ENCODE measurements around the gene TNPO1. TPM values are rescaled to one million over a fixed set of nuclear protein-coding genes. Genes with fewer than 3 reads are reported as not detected.
A peak's percentile ranks its signal among the peaks of the same experiment; 100 is the strongest.

Gene TNPO1
- 100 to 1,000 TPM in 3 of 4 donors, 10 to 100 TPM in 1; 96.8 to 130 (median 111) TPM for total RNA-seq

DNA sequence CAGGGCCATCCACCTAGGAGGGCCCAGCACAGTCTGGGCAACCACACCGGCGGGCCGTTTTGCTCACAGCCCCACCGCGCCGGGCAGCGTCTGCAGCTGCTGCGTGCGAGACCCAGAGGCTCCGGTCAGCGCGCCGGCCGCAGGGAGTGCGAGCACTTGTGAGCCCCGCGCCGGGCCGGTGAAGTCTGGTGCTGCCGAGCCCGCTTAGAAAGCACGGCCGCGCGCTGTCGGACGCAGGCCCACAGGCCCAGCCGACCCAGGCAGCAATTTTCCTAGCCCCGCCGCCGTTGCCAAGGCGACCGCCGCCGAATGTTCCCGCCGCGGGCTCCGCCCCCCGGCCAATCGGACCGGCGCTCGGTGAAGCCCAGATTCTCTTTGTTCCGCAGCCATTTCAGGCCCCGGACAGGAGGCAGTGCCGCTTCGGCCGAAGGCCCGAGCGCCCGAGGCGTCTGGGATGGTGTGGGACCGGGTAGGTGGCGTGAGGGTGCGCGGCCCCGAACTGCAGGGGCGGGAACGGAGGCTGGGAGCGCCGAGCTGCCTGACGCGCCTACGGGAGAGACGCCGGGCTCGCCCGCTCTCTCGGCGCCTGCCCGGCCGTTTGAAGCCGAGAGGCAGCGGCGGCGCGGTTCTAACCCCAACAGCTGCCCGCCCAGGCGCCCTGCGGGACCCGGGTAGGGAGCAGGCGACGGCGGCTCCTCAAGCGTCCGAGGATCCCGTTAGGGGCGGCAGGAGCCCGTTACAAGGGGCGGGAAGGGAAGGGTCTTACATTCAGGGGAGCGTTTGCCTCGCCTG is at the start of gene TNPO1:
TSS of gene TNPO1 (plus strand) at position 378 of the 792 bp plus-strand sequence. CDS start at position 455, 77 bp downstream.
- in situ Hi-C loops (cut with MboI; ENCODE audit: low sequenced_read_pairs in 4 of 4): loop anchor here (10.0 to 25.0 kb wide), 6 partner anchors 192 to 679 kb away; no protein-coding TSS in a partner anchor
- peak; percentile 88 to 91 for DNase-seq

DNA sequence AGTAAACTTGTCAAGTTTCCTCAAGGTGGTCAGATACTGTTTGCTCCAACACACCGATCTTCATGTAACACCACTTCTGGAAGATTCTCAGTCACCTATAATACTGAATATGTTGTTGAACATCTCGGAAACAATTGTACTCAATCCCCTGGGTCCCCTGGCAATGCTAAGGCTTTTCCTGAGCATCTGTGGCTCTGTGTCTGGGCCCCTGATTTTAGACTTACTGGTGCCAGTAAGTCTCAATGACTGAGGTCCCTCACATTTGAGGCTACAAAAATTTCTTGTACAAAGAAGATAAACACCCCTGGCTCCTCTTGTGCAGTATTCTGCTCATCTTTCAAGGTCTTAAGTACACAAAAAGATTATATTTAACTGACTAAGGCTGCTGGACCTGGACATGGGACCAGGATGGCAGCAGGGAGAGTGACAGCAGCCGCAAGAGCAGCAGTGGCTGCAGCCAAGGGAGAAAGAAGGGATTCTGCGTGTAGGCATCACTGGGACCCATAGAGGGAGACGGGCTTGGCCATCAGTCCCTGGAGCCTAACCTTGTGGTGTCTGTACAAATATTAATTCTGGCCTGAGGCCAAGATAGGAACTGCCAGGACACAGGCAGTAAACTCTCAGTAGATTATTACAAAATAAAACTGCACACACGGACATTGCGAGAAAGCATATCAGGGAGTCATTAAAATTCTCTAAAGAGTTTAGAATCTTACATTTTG is 49.0 kb upstream of the TNPO1 start:
- H3K27ac ChIP-seq: no peak overlapping the region
- no peaks in the 10 kb centered on the region for H3K36me3 ChIP-seq
- intact Hi-C loops (cut with DNase I; ENCODE audit: low total_unique reads) (no loop called here), in situ Hi-C loops (cut with MboI; ENCODE audit: low sequenced_read_pairs in 4 of 4) (no loop called here)
- no peak overlapping the region for H3K4me3 ChIP-seq
- no peak for ATAC-seq
- no peaks in the 10 kb centered on the region for H3K4me1 ChIP-seq
- H3K27me3 ChIP-seq: no peaks in the 10 kb centered on the region
- TF ChIP-seq, protein P1, sequence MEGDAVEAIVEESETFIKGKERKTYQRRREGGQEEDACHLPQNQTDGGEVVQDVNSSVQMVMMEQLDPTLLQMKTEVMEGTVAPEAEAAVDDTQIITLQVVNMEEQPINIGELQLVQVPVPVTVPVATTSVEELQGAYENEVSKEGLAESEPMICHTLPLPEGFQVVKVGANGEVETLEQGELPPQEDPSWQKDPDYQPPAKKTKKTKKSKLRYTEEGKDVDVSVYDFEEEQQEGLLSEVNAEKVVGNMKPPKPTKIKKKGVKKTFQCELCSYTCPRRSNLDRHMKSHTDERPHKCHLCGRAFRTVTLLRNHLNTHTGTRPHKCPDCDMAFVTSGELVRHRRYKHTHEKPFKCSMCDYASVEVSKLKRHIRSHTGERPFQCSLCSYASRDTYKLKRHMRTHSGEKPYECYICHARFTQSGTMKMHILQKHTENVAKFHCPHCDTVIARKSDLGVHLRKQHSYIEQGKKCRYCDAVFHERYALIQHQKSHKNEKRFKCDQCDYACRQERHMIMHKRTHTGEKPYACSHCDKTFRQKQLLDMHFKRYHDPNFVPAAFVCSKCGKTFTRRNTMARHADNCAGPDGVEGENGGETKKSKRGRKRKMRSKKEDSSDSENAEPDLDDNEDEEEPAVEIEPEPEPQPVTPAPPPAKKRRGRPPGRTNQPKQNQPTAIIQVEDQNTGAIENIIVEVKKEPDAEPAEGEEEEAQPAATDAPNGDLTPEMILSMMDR (IDR thresholded peaks at IDR 0.05 in 4 of 5, conservative IDR thresholded peaks at IDR 0.05 in 1 of 5): no peak
- no peak for TF ChIP-seq POLR2A (IDR thresholded peaks at IDR 0.05)
- H3K9me3 ChIP-seq: no peaks in the 10 kb centered on the region
- no peak for DNase-seq

More for the DNA sequence above, at the start of gene TNPO1:
- Histone ChIP-seq H3K27me3 (no peaks in the 10 kb centered on the region), H3K27ac (peak within 1 kb of the TSS; percentile 96 to 98 (median 98)), H3K9me3 (no peaks in the 10 kb centered on the region), H3K4me1 (peaks cover 25 to 36% of the 10 kb centered on the region in 2 donors), H3K36me3 (no peaks in the 10 kb centered on the region), H3K4me3 (peak within 1 kb of the TSS; percentile 71 to 90 (median 88))
- intact Hi-C loops (cut with DNase I; ENCODE audit: low total_unique reads): loop anchor here (1.0 to 5.0 kb wide), 4 partner anchors 32 to 449 kb away; partner anchors contain the start of gene FCHO2
- ATAC-seq: peak; percentile 87 to 89
- TF ChIP-seq POLR2A (IDR thresholded peaks at IDR 0.05): peak; percentile 96 to 99
- TF ChIP-seq, protein P1 (IDR thresholded peaks at IDR 0.05 in 4 of 5, conservative IDR thresholded peaks at IDR 0.05 in 1 of 5): no peak

DNA sequence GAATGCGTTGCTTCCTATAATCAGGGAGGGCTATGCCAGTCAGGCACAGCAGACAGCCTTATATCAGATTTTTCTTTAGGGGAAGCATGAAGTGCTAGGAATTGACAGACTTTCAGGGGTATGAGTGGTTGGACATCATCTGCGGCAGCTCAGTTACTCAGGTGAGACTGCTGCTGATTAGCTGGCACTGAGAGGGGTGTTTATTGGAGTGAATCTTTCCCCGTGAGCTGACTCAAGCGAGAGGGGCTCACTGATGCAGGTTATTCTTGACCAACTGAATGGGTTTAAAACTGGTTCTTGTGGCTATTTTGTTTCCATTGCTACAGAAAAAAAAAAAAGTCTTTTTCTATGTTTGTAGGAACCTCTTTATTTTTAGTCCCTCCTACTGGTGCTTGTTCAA is 46.2 kb upstream of the TNPO1 start:
- ATAC-seq: no peak
- Histone ChIP-seq H3K9me3 (no peaks in the 10 kb centered on the region), H3K4me3 (no peak overlapping the region), H3K36me3 (no peaks in the 10 kb centered on the region), H3K27me3 (no peaks in the 10 kb centered on the region), H3K4me1 (no peaks in the 10 kb centered on the region), H3K27ac (no peak overlapping the region)
- in situ Hi-C loops (cut with MboI; ENCODE audit: low sequenced_read_pairs in 4 of 4) (no loop called here), intact Hi-C loops (cut with DNase I; ENCODE audit: low total_unique reads) (no loop called here)
- DNase-seq: no peak
- TF ChIP-seq POLR2A (IDR thresholded peaks at IDR 0.05): no peak
- TF ChIP-seq, protein P1 (IDR thresholded peaks at IDR 0.05 in 4 of 5, conservative IDR thresholded peaks at IDR 0.05 in 1 of 5): no peak

DNA sequence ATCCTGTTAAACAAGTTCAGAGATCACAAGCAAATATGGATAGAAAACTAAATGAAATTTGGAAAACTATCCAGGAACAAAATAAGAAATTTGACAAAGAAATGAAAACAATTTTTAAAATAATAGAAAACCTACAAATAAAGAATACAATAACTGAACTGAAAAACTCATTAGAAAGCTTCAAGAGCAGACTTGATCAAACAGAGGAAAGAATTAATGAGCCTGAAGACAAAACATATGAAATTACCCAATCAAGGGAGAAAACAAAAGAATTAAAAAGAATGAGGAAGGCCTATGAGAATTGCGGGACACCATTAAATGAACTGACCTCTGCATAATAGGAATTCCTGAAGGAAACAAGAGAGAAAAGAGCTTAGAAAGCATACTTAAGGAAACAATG is 39.8 kb upstream of the TNPO1 start:
- Histone ChIP-seq H3K36me3 (no peaks in the 10 kb centered on the region), H3K4me3 (no peak overlapping the region), H3K4me1 (no peaks in the 10 kb centered on the region), H3K9me3 (peaks cover 0 to 10% (median 0%) of the 10 kb centered on the region in 3 donors), H3K27me3 (no peaks in the 10 kb centered on the region), H3K27ac (no peak overlapping the region)
- TF ChIP-seq, protein P1 (IDR thresholded peaks at IDR 0.05 in 4 of 5, conservative IDR thresholded peaks at IDR 0.05 in 1 of 5): no peak
- TF ChIP-seq POLR2A (IDR thresholded peaks at IDR 0.05): no peak
- DNase-seq: no peak
- in situ Hi-C loops (cut with MboI; ENCODE audit: low sequenced_read_pairs in 4 of 4): no loop called here
- intact Hi-C loops (cut with DNase I; ENCODE audit: low total_unique reads): no loop called here
- ATAC-seq: no peak
